GM21367 (cell line): Measurements from ENCODE around the gene ROBO1.

Experiments
- ATAC-seq: cut with Tn5 transposase; IDR thresholded peaks from one replicate; pipeline ENCODE4 v1.9.1; 2021; ENCODE audit not compliant: unreplicated experiment

ROBO1 gene

GRCh38 chr3:79672075-79672474, 95.7 kb downstream of the ROBO1 start:
- ATAC-seq = no peak

DNA sequence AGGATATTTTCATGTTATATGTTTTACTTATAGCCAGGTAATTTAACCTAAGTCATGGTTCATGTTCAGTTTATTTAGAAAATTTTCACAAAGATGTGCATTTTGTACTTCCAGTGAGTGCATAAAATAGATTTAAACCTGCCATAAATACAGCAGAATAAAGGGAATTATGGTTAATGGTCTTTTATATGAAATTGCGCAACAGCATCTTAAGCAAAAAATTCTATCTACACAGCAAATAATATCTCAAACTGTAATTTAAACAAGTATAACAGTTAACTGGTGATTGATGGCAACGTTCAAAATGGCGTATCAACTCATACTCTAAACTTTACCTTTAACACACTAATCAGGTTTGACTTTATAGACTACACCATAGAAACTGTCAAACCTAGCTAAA, 97.6 kb downstream of the ROBO1 start:
- no peak for ATAC-seq

DNA sequence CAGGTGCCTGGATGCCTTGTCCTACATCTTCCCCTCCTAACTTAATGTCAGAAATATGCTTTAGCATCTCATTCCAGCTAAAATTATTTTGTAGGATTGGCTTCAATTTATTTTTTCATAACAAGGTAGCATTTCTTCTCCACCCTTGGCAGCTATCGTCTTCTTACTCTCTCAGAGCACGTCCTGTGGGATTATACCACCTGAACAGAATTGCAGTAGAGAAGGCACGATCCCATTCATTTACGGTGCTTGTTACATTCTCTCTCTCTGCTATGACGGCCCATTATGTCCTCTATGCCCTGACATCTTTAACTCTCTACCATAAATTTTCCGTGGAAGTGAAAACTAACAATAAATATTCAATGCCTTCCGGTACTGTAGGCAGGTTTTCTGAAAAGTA, 103.3 kb downstream of the ROBO1 start:
- ATAC-seq = no peak

- ATAC-seq = no peak
Measured at GRCh38 chr3:79661896-79662295, 105.9 kb downstream of the ROBO1 start.

- ATAC-seq = no peak
Measured at GRCh38 chr3:79657076-79657475, 110.7 kb downstream of the ROBO1 start.

DNA sequence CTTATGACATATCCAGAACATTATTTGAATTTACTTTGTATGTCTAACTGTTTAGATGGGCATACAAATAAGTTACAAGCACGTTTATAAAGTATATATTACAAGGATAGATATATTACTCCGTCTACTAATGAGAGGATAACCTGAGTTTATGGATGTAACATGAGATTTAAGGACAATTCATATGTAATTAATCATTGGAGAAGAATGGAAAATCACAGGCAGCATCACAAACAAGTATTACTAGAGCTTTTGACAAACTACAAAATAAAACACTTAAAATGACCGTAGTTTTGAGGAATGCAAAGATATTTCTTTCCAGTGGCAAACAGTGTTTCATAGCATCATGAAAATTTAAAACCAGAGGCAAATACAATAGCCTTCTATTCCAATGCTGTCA, 113.8 kb downstream of the ROBO1 start:
- no peak for ATAC-seq

- ATAC-seq = no peak
Measured at GRCh38 chr3:79653266-79653830, 114.5 kb downstream of the ROBO1 start.

DNA sequence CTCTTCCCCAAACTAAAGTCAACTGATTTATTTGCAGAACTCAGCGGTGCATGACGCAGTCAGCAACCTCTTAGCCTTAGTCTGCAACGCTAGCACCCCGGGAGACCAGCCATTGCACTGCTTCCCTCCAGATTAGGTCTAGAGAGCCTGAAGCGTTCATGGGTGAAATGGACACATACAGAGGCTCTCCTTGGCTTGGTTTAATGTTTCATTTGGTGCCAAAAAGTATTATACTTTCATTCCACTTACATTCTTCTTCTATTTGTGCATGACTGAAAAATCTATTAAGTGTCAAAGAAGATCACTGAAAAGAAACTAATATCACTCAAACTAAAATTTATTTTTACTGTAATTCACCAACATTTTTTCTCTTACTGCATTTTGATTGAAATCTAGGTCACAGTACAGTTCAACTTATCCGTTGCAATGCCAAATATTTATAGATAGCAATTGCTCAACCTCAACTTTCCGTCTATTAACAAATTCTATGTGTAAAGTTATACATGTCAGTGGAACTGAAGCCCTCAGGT, 116.2 kb downstream of the ROBO1 start:
- no peak for ATAC-seq

DNA sequence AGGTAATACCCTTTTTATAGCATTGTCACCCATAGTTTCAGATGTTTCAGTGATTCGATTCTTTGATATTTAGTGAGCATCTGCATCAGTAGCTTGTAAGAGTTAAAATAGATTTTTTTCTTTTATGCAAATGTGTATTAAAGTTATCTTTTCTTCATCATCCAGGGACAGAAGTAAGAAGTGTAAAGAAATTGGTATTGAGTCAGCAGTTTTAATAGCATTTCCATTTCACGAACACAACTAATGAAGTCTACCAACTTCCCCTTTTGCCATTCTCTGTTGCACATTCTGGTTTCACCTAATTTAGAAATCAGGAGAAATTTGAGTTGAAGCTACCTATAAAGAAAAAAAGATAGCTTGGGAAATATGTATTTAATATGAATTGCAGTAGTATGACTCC, 127.9 kb downstream of the ROBO1 start:
- ATAC-seq = no peak

GRCh38 chr3:79636372-79636771, 131.4 kb downstream of the ROBO1 start:
- no peak for ATAC-seq

DNA sequence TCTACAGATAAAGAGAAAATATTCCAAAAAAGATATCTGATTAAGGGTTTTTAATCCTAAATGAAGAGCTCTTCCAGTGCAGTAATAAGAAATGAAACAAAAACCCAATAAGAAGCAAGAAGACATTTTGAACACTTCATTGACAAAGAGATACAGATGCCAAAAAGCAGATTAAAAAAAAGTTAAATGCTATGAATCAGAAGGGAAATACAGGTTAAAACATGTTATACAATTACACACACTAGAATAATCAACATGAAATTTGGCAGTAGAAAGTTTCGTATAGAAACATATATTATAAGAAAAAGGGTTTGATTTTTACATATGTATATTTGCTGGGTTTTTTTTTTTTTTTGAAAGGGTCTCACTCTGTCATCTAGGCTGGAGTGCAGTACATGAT, 135.0 kb downstream of the ROBO1 start:
- ATAC-seq = no peak

DNA sequence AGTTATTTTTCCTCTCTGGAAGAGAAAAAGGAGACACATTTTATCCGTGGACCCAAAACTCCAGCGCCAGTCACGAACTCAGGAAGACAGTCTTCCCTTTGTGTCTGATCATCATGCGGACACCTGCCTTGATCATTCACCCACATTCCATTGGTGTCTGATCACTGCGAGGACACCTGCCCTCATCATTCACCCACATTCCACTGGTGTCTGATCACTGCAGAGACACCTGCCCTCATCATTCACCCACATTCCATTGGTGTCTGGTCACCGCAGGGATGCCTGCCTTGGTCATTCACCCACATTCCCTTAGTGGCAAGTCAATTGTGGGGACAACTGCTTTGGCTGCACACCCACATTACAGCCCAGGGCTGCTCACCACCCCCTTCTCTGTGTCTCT, 148.9 kb downstream of the ROBO1 start:
- no peak for ATAC-seq

DNA sequence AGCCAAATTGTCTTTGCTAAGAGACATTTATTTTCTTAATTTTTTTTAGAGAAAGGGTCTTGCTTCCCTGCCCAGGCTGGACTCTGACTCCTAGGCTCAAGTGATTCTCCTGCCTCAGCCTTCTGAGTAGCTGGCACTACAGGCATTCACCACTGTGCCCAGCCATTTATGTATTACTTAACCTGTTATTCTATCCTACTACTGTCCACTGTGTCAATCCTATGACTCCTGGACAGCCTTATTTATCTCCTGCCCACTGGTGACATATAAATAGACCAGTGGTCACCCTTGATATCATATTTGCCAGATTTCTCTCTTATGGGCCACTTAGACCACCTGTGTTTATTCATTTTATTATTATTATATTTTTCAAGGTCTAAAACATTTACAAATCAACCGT, 161.4 kb downstream of the ROBO1 start:
- no peak for ATAC-seq

GRCh38 chr3:79604681-79605080, 163.1 kb downstream of the ROBO1 start:
- no peak for ATAC-seq

DNA sequence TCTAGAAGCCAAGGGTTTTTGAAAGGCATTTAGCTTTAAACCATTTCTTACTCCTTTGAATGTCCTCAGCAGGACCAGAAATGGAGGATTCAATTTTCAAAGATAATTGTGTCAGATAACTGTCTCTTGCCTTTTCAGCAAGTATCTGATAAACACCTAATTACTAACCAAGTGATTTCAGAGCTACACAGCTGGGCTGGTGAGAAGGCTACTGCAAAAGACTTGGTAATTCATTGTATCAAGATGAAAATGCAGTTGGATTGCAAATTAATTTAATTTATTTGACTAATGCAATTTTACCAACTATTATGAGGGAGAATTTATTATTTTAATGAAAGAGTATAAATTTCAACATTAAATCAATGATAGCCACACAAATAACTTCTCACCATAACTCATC, 165.4 kb downstream of the ROBO1 start:
- ATAC-seq = no peak

GRCh38 chr3:79598594-79598993, 169.2 kb downstream of the ROBO1 start:
- no peak for ATAC-seq

DNA sequence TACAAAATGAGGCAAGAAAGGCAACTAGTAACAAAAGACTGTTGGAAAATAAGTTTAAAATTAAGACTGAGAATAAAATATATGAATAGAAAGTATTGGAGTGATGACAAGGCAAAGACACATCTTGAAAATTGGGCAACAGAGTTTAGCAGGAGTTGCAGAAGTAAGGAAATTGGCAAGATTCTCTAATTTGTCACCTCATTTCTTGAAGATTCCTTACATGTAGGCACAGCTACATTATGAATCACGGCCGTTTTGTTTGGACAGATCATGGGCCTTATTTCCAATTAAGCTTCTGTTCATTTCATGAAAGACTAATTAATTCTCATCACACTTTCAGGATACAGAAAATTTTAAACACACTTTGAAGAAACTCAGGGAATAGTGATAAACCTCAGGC, 170.1 kb downstream of the ROBO1 start:
- ATAC-seq = no peak

DNA sequence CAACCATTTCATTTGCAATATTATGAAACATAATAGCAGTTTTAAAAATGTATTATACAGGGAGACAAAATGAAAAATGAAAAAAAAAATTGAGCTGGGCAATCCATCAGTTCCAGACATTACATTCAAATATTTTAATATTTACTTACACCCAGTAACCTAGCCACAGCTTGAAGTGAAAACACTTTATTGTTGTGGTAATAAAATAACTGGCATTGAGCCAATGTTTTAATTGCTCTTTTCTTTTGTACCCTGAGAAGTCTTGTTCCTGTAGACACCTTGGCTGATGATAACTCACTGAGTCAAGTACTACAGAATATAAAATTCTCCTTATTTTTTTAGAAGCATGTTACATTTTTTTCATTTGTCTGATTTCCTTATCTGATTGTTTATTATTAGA, 180.6 kb downstream of the ROBO1 start:
- no peak for ATAC-seq

GRCh38 chr3:79586232-79586631, 181.6 kb downstream of the ROBO1 start:
- no peak for ATAC-seq

GRCh38 chr3:79572930-79573329, 194.9 kb downstream of the ROBO1 start:
- no peak for ATAC-seq

DNA sequence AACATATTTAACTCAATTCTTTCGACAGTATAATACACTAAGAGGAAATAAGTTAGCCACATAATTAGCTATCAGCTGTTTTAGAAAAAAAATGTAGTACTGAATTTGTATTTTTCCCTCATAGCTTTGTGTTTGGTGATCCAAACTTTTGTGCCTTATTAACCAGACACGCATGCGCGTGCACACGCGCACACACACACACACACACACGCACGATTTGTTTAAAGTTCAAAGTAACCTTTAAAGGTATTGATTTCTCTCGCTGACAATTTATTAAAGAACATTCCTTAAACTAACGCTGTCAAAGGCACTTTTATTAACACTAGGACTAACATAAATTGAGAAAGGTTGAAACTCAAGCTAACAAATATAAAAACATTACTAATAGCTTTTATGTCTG, 198.9 kb downstream of the ROBO1 start:
- ATAC-seq = no peak

- ATAC-seq = no peak
Measured at GRCh38 chr3:79564192-79564591, 203.6 kb downstream of the ROBO1 start.

DNA sequence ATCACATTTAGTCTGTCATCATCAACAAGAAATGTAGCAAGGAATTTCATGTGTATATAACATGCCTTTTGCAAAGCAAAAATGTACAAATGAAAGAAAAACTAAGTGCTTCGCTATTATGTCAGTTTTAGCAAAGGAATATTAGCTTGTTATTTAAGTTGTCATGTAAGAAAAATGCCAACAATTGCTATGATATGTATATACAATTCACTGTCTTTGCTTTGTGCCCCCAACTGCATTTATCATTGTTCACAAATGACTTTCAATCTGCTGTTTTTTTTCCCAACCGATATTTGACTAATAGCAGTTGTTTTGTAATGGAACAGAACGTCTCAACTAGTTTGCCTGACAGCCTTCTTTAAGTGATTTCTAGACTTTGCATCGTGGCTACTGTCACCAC, 207.1 kb downstream of the ROBO1 start:
- no peak for ATAC-seq

DNA sequence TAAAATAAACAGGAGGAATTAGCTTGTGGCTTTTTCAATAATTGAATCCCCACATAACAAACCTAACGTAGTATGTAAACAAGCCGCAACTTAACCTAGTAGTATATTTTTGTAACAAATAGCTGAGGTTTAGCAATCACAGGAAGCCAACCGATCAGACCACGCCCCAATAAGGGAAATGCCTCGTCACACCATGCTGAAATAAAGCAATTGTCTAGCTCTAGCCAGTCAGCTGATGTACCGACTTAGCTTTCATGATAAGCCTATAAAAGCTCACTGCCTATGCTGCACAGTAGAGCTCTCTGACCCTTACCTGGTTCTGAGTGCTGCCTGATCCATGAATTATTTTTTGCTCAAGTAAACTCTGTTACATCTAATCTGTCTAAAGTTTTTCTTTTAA, 208.9 kb downstream of the ROBO1 start:
- ATAC-seq = no peak
